GM21528 (cell line): ENCODE measurements around the gene RALGAPA1.
"Not testable (repeated sequence)": the region's sequence is repeated elsewhere in the genome, so short reads cannot be mapped to it uniquely, and the experiment has no call there.

ENCODE experiments used
- ATAC-seq: cut with Tn5 transposase; IDR thresholded peaks from one replicate; pipeline ENCODE4 v1.9.1; 2021; ENCODE audit warnings: mild to moderate bottlenecking, moderate library complexity; ENCODE audit not compliant: unreplicated experiment, low FRiP score

Gene RALGAPA1

DNA sequence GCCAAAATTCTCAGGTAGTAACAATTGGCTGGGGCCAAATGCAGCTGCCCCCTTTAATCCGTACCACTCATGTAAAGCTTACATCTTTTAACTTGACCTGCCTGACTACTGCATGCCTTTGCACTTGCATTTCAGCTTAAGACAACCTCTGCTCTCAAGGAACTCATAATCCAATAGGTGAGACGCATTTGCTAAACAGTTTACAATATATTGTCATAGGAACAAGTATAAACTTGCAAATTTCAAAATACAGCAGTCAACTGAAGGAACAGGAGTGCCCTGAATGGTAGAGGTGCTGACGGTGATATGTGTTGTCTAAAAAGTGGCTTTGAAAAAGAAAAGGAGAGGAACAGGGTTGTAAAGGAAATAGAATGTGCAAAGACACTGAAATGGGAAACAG lies 13.4 kb upstream of the RALGAPA1 start:
- ATAC-seq = no peak

DNA sequence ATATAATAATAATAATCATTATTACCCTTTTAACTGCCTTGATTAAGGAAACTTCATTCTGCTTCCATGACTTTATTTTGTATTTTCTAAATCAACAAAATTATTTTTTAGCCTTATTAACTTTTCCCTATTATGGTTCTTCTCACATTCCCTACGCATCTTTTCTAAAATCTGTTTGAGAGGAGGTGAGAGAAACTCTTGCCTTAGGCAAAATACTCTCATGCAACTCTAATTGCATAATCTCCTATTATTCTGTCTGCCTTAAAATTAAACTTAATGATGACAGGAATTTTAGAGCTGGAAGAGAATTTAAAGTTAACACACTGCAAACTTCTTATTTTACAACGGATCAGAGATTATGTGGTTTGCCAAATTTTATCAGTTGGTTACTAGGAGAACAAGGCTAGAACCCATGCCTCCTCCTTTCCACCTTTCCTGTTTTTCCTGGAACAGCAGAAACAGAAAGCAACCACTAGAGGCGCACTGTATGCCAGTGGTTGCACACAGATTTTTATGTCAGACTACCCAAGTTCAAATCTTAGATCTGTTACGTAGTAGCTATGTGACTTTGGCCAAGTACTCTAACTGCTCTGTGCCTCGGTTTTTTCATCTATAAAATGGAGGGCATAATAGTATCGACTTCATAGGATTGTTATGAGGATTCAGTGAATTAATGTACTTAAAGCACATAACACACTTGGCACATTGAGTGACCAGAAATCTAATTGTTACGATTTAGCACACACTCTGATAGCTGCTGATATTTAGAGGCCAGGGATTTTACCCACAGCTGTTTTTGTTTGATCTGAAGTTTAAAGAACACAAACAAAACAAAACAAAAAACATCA lies 12.7 kb upstream of the RALGAPA1 start:
- no peak for ATAC-seq

DNA sequence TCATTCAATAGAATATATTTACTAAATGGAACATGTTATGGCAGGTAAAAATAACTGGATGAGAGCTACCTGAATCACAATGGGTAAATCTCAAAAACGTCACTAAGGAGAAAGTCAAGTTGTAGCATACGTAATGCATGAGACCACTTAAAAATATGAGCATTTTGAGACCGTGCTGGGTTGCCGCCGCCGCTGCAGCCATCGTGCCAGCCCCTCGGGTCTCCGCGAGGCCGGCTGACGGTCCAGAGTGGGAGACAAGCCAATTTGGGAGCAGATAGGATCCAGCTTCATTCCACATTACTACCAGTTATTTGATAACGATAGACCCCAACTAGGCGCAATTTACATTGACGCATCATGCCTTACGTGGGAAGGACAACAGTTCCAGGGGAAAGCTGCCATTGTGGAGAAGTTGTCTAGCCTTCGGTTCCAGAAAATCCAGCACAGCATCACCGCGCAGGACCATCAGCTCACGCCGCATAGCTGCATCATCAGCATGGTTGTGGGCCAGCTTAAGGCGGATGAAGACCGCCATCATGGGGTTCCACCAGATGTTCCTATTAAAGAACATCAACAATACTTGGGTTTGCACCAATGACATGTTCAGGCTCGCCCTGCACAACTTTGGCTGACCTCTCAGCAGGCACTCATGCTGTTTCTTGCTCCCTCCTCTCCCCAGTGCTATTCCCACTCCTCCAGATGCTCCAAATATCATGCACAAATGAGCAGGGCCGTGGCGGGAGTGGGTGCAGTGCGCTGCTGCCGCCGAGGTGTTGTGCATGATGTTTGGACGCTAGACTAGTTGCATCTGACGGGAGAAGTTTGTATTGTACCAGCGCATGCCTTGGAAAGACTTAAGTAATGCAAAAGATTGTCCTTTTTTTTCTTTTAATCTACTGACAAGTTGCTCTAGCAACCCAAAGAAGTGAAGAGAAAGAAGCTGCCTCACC lies 10.8 kb upstream of the RALGAPA1 start:
- no peak for ATAC-seq

DNA sequence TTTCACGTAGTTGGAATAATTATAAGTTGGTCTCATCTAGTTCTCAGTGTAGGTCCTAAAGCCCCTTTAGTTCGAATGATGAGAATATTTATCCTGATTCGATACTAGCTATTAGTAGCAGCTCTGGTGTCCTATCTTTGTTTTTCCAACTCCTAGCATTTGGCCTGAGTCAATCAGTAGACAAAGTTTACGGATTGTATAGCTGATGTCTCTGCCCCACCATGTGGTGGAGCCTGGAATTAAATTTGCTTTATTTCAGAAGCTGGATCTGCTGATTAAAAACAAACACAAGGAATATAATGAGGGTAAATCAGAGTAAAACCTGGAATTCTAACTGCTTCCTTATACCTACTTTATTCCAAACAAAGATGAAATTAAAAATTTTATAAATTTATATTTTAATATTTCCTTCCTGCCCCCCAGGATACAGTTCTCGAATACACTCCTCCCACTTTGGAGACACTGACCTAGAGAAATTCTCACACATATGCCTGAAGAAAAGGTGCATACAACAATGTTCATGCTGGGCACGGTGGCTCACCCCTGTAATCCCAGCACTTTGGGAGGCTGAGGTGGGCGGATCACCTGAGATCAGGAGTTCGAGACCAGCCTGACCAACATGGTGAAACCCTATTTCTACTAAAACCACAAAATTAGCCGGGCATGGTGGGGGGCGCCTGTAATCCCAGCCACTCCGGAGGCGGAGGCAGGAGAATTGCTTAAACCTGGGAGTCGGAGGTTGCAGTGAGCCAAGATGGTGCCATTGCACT lies 9.4 kb upstream of the RALGAPA1 start:
- ATAC-seq = no peak

DNA sequence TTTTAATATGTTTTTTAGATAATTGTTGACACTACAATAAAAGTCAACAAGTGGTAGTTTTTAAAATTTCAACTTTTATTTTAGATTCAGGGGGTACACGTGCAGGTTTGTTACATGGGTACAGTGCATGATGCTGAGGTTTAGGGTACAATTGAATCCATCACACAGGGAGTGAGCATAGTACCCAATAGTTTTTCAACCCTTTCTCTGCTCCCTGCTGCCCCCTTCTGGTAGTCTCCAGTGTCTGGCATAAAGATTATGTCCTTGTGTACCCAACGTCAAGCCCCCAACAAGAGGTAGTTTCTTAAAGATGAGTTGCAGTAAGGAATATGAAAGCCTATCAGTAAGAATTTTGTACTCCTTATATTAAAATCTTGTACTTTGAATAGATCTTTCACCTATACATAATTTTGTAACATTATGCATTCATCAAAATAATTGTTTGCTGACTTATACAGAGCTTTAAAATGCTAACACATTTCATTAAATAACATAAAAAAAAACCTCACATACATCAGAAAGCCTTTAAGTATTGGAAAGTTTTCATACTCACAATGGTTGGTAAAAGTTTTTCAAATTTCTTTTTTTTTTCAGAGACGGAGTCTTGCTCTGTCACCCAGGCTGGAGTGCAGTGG lies 5.4 kb upstream of the RALGAPA1 start:
- ATAC-seq = no peak

DNA sequence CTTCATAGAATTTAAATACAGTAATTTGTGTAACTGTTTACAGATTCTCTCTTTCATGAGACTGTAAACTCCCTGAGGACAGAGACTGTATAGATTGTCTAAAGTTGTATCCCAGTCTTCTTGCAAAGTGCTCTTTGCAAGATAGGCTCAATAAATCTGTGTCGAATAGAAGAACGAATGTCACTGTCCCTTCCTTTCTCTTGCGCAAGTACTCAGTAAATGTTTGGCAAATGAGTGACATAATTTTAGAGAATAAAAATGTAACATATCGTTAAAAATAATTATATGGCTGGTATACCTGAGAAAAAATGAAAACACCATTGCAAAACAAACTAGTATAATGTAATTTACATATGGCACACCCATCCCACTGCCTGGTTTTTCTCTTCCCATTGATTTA lies 1.9 kb upstream of the RALGAPA1 start:
- no peak for ATAC-seq

DNA sequence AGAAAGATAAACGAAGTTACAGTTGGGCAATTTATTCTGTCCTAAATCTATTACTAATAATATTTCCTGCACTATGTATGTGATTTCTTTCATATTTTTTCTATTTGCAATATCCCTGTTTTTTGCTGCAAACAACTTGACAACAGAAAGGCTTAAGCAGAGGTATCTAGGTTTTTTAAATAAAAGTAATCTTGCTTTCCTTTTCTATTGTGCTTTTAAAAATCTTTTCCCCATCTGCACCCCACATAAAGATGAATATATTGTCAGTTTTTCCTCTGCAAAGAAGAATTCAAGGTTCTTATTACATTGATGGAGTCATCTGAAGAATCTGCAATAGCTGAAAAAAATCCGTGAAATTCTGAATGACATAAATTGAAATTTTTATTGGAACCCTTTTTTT lies 502 bp upstream of the RALGAPA1 start:
- ATAC-seq = no peak

DNA sequence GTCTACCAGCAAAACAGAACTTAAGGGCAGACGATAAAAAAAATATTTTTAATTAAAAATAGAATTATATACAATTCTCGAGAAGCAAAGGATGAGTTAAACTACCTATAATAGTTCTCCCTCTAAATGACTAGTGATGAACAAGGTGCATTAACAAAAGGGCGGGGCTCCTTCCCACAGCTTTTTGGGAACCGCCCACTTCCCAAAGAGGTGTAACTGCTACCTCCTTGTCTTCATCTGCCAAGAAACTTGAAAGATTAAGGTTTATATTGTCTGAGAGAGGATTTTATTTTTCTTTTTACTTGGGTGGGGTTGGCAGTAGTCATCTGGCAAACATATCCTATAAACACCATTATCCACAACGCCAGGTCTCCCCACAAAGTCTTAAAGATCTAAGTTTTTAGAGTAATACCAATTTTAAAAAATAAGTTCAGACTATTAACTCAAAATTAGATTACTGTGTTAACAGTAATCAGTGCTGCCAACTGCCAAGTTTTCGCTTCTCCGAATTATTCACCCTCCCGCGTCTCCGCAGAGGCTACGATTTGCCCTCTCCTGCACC lies 938 bp downstream of the RALGAPA1 start:
- no peak for ATAC-seq

DNA sequence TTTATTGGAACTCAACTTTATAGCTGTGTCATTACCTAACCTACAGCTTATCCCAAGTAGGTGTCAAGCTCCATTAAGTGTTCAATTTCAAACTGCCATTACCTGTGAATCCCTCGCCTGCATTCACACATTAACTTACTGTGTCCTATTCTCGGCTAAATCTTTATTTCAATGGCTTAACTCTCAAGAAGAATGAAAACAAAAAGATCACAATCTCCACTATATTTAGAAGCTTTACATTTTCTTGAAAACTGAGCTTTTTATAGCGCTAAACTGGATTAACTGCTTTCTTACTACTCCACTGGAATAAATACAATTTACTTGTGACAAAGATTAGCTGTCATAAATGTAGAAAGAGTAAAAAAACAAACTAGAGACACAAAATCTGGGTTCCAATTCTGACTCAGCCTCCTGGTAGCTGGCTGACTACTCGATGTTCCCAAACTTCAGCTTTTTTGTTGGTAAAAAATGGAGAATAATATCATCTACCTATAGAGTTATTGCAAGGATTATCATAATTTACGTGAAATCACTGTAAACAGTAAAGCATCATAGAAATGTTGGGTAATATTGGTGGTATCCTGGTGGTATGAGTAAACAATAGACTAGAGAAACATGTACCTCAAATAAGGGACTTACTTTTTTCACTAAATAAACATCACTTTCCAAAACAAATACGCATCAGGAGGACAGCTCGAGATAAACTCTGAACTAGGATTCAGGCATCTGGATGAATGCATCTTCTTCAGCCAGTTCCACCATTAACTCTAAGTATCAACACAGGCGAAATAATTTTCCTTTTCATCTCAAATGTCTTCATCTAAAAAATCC lies 1.7 kb downstream of the RALGAPA1 start:
- ATAC-seq = no peak

DNA sequence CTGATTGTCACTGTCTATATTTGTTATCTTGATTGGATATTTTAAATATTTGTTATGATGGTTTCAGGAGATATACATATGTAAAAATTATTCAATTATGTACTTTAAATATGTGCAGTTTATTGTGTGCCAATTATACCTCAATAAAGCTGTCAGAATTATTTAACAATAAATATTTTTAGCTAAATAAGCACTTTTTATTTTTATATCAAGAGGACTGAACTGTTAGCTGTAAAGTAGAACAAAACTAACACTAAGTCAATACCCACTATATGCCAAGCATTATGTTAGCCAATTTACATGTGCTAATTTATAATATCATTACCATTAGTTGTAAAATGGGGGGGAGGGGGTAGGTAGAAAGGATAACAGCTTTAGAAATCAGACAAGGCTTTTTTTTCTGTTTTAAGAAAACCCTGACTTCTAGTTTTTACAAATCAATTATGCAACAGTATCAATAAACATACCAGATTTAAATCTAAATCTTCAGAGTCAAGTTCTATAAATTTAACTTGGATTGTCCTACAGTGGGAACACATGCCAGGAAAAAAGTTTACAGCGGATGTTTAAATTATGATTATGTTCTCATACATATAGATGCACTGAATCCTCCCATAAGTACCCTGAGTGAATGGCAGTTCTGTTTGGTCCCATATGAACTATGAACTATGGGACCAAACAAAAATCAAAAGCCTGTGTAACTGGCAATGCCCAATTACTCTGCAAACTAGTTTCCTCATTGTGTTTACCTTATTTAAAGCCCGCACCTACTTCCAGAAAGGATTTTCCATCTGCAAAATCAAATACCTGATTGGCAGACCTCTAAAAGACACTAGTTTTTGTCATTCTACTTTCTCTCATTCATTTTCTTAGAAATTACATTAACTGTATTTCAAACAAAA lies 2.8 kb downstream of the RALGAPA1 start:
- ATAC-seq = no peak

DNA sequence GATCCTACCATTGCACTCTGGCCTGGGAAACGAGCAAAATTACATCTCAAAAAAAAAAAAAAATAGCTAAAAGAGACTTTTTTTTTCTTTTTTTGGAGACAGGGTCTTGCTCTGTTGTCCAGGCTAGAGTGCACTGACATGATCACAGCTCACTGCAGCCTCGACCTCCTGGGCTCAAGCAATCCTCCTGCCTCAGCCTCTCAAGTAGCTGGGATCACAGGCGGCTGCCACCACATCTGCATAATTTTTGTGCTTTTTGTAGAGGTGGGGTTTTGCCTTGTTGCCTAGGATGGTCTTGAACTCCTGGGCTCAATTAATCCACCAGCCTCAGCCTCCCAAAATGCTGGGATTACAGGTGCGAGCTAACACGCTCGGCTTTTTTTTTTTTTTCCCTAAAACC lies 11.3 kb downstream of the RALGAPA1 start:
- no peak for ATAC-seq

DNA sequence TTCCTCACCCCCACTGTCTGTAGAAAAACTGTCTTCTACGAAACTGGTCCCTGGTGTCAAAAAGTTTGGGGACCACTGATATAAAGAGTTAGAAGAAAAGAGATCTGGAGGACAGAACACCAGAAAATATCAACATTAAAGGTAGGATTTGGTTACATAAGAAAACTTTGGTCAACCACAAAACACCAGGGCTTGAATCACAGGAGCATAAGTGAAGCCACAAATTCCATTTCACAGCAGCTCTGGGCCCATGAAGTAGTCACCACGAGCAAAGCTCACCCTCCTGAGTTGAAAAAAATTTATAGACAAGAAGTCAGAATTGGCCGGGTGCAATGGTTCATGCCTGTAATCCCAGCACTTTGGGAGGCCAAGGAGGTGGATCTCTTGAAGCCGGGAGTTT lies 19.4 kb downstream of the RALGAPA1 start:
- no peak for ATAC-seq

DNA sequence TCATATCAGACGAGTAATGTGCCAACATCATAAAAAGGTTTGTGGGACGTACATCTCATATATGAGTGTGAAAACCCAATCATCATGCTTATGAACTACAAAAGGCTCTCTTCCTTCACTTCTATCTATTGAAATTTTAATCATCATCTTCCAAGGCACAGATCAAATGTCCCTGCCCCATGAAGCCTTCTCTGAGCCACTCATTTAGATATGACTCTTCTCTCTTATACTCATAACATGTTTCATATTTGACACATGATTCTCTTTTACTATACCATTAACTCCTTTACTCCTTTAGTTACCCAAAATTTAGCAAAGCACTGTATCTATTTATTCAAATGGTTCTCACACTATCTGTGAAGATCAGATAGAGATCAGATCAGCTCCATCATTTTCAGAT lies 22.2 kb downstream of the RALGAPA1 start:
- ATAC-seq = no peak

DNA sequence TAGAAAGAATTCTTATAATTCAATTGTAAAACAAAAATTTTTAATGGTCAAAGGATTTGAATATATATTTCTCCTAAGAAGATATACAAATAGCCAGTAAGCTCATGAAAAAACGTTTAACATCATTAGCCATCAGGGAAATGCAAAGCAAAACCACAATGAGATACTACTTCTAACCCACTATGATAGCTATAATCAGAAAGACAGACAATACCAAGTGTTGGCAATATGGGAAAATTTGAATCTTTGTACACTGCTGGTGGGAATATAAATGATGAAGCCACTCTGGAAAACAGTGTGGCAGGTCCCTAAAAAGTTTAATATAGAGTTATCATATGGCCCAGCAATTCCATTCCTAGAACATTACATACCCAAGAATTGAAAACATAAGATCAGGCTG lies 25.4 kb downstream of the RALGAPA1 start:
- ATAC-seq = no peak

DNA sequence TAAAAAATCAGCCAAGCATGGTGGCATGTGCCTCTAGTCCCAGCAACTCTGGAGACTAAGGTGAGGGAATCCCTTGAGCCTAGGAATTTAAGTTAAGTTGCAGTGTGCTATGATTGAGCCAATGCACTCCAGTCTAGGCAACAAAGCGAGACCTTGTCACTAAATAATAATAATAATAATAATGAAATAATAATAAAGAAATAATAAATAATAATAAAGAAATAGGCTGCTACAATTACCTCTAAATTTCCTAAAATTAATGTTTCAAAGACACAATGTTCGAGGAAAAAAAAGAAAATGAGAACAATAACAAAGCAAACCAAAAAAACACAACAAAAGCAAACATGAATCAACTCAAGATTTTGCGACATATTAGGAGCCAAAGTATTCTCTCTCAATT lies 29.7 kb downstream of the RALGAPA1 start:
- no peak for ATAC-seq

DNA sequence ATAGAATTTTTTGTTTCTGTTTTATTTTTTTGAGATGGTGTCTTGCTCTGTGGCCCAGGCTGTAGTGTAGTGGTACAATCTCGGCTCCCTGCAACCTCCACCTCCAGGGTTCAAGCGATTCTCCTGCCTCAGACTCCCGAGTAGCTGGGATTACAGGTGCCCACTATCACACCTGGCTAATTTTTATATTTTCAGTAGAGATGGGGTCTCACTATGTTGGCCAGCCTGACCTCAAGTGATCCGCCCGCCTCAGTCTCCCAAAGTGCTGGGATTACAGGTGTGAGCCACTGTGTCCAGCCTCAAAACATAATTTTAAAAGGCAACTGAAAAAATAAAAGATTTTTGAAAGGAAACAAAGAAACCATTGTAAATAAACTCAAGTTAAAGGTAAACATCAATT lies 31.5 kb downstream of the RALGAPA1 start:
- not testable (repeated sequence) for ATAC-seq

DNA sequence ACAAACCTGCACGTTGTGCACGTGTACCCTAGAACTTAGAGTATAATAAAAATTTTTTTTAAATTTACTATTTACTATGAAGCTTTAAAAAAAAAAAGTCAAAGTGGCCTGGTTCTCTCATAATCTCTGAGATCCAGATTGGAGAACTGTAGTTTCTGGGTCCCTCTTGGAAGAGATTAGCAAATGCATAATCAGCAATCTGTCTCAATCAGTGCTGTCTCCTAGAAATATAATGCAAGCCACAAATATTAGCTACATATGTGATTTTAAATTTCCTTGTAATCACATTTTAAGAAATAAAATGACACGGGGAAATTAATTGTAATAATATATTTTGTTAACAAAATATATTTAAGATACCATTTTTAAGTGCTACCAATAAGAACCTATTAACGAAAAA lies 32.3 kb downstream of the RALGAPA1 start:
- ATAC-seq = no peak

DNA sequence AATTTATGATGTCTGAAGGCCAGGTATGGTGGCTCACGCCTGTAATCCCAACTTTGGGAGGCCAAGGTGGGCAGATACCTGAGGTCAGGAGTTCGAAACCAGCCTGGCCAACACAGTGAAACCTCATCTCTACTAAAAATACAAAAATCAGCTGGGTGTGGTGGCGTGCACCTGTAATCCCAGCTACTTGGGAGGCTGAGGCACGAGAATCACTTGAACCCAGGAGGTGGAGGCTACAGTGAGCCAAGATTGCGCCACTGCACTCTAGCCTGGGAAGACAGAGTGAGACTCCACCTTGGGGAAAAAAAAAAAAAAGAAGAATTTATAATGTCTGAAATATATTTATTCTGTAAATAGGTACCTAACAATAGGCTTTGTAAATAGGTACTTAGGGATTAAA lies 33.0 kb downstream of the RALGAPA1 start:
- not testable (repeated sequence) for ATAC-seq
